ENCODE measurements around the gene PRDM16. TPM values are rescaled to one million over a fixed set of nuclear protein-coding genes. Genes with fewer than 3 reads are reported as not detected.

The PRDM16 gene
- total and polyA plus RNA-seq, 7 donors, result 0.04 to 1.2 (median 0.31) TPM

GRCh38 chr1:3382326-3383057 is 313.5 kb downstream of the PRDM16 start:
- intact Hi-C loops (cut with DNase I), result no loop called here
- no peak overlapping the region for H3K4me3 ChIP-seq
- no peaks in the 10 kb centered on the region for H3K9me3 ChIP-seq
- no peaks in the 10 kb centered on the region for H3K36me3 ChIP-seq (ENCODE audit: insufficient read depth in 1 of 2, low read depth in 1 of 2)
- no peak for DNase-seq
- WGBS, 3 donors, result 83 to 88% (median 84%) methylated on average over 14 of the region's 14 CpGs
- H3K27me3 ChIP-seq (ENCODE audit: insufficient read depth in 3 of 3, low read length in 2 of 3), result peaks cover 0 to 5% (median 0%) of the 10 kb centered on the region in 3 donors
- H3K27ac ChIP-seq, result no peak overlapping the region
- TF ChIP-seq, protein P1, sequence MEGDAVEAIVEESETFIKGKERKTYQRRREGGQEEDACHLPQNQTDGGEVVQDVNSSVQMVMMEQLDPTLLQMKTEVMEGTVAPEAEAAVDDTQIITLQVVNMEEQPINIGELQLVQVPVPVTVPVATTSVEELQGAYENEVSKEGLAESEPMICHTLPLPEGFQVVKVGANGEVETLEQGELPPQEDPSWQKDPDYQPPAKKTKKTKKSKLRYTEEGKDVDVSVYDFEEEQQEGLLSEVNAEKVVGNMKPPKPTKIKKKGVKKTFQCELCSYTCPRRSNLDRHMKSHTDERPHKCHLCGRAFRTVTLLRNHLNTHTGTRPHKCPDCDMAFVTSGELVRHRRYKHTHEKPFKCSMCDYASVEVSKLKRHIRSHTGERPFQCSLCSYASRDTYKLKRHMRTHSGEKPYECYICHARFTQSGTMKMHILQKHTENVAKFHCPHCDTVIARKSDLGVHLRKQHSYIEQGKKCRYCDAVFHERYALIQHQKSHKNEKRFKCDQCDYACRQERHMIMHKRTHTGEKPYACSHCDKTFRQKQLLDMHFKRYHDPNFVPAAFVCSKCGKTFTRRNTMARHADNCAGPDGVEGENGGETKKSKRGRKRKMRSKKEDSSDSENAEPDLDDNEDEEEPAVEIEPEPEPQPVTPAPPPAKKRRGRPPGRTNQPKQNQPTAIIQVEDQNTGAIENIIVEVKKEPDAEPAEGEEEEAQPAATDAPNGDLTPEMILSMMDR (IDR thresholded peaks at IDR 0.05), result no peak
- no peaks in the 10 kb centered on the region for H3K4me1 ChIP-seq
- ATAC-seq, result no peak

GRCh38 chr1:3383679-3384078 is 314.7 kb downstream of the PRDM16 start:
- ATAC-seq, result no peak
- no peak overlapping the region for H3K27ac ChIP-seq
- H3K4me1 ChIP-seq, result no peaks in the 10 kb centered on the region
- H3K9me3 ChIP-seq, result no peaks in the 10 kb centered on the region
- WGBS, 3 donors, result 85 to 94% (median 89%) methylated on average over 5 of the region's 5 CpGs
- intact Hi-C loops (cut with DNase I), result no loop called here
- H3K4me3 ChIP-seq, result no peak overlapping the region
- H3K36me3 ChIP-seq (ENCODE audit: insufficient read depth in 1 of 2, low read depth in 1 of 2), result no peaks in the 10 kb centered on the region
- TF ChIP-seq, protein P1 (IDR thresholded peaks at IDR 0.05), result no peak
- DNase-seq, result no peak
- H3K27me3 ChIP-seq (ENCODE audit: insufficient read depth in 3 of 3, low read length in 2 of 3), result peaks cover 0 to 5% (median 0%) of the 10 kb centered on the region in 3 donors

GRCh38 chr1:3384407-3384806 is 315.4 kb downstream of the PRDM16 start:
- TF ChIP-seq, protein P1 (IDR thresholded peaks at IDR 0.05), result no peak
- peaks cover 0 to 11% (median 0%) of the 10 kb centered on the region in 3 donors for H3K27me3 ChIP-seq (ENCODE audit: insufficient read depth in 3 of 3, low read length in 2 of 3)
- no peaks in the 10 kb centered on the region for H3K9me3 ChIP-seq
- 62 to 70% (median 64%) methylated on average over 12 of the region's 12 CpGs for WGBS, 3 donors
- H3K4me3 ChIP-seq, result no peak overlapping the region
- H3K27ac ChIP-seq, result no peak overlapping the region
- H3K4me1 ChIP-seq, result no peaks in the 10 kb centered on the region
- H3K36me3 ChIP-seq (ENCODE audit: insufficient read depth in 1 of 2, low read depth in 1 of 2), result no peaks in the 10 kb centered on the region
- intact Hi-C loops (cut with DNase I), result no loop called here
- DNase-seq, result no peak
- ATAC-seq, result no peak

DNA sequence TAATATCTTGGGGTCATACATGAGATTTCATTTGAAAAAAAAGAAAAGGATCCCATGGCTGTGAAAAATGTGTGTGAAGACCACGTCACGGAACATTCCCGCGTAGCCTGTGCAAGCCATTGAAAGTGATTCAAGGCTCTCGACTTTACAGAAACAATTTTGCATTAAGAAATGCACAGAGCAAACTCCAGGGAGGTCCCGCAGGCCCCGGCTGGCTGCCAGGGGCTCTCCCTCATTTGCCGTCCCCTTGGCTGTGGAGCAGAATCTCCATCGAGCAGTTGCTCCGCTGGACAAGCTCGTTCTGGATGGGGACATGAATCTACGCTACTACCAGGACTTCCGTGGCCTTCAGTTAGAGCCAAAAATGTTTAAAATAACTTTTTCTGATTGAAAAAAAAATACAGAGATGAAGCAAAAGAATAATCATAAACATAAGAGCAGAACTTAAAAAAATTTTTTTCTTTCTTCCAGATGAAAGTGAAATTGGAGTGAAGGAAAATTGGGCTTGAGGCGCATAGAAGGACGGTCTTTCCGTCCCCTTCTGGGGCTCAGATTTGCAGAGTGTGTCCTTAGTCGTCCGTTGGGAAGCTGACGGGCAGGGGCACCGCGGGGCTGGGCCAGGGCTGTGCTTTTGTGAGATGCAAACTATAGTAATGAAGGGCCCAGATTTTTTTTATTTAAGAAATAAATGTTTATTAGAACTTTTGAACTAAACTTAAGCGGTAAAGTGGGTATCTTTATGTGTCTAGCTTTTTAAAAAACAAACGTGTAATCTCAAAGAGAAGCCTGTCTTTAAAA is 317.4 kb downstream of the PRDM16 start:
- Histone ChIP-seq H3K4me1 (no peaks in the 10 kb centered on the region), H3K36me3 (ENCODE audit: insufficient read depth in 1 of 2, low read depth in 1 of 2) (no peaks in the 10 kb centered on the region), H3K27me3 (ENCODE audit: insufficient read depth in 3 of 3, low read length in 2 of 3) (peaks cover 0 to 23% (median 0%) of the 10 kb centered on the region in 3 donors), H3K27ac (no peak overlapping the region), H3K4me3 (no peak overlapping the region), H3K9me3 (no peaks in the 10 kb centered on the region)
- TF ChIP-seq, protein P1 (IDR thresholded peaks at IDR 0.05), result no peak
- WGBS, 3 donors, result 82 to 88% (median 87%) methylated on average over 23 of the region's 23 CpGs
- intact Hi-C loops (cut with DNase I), result no loop called here
- DNase-seq, result no peak
- ATAC-seq, result no peak
